Small intestine (tissue), 7 donors: ENCODE results near the gene SLFN13. TPM values are rescaled to one million over a fixed set of nuclear protein-coding genes. Genes with fewer than 3 reads are reported as not detected.

ENCODE experiments used
- DNase-seq, 2 donors: peaks; one replicate each; pipeline versions ENCODE4 v3.0.0 to v3.0.0-alpha.2; 2013
- FAIRE-seq: peaks from 2 replicates; lab custom pipeline; 2012; peaks lifted over from hg19 to GRCh38; lab: Jason Lieb, UNC
- H3K27ac ChIP-seq, 3 donors: one replicate each; pipeline ENCODE4 v1.5.1; 2013; ENCODE audit warnings: low read length in 2 of 3, mild to moderate bottlenecking in 2 of 3, control low read depth in 1 of 3, inconsistent platforms in 1 of 3, low read depth in 1 of 3, moderate library complexity in 1 of 3
- H3K27me3 ChIP-seq, 3 donors: one replicate each; pipeline ENCODE4 v1.6.1; 2013; ENCODE audit warnings: low read length in 3 of 3, inconsistent platforms in 1 of 3; ENCODE audit not compliant: control insufficient read depth in 3 of 3, insufficient read depth in 3 of 3
- H3K36me3 ChIP-seq, 3 donors: one replicate each; pipeline ENCODE4 v1.6.1; 2013; ENCODE audit warnings: low read length in 3 of 3, inconsistent platforms in 1 of 3, low read depth in 1 of 3, mild to moderate bottlenecking in 1 of 3, moderate library complexity in 1 of 3; ENCODE audit not compliant: control insufficient read depth in 3 of 3, insufficient read depth in 2 of 3
- H3K4me1 ChIP-seq, 3 donors: one replicate each; pipeline ENCODE4 v1.6.1; 2013; ENCODE audit warnings: low read length in 2 of 3, inconsistent platforms in 1 of 3, low read depth in 1 of 3, mild to moderate bottlenecking in 1 of 3, moderate library complexity in 1 of 3; ENCODE audit not compliant: control insufficient read depth in 3 of 3, insufficient read depth in 2 of 3
- H3K4me3 ChIP-seq, 3 donors: one replicate each; pipeline ENCODE4 v1.5.1; 2013; ENCODE audit warnings: low read length in 3 of 3, control low read depth in 1 of 3, inconsistent platforms in 1 of 3, low read depth in 1 of 3, mild to moderate bottlenecking in 1 of 3, moderate library complexity in 1 of 3
- H3K9me3 ChIP-seq, 2 donors: one replicate each; pipeline ENCODE4 v1.6.1; 2013; ENCODE audit warnings: low read depth in 1 of 2, low read length in 1 of 2; ENCODE audit not compliant: control insufficient read depth in 2 of 2, insufficient read depth in 1 of 2
- WGBS, 3 donors: extraction: QIAGEN DNeasy Blood & Tissue Kit; methylation state at CpG; one replicate each; pipeline ENCODE4 v1.1.7; 2013; 5-methylcytosine and 5-hydroxymethylcytosine counted together
- polyA plus RNA-seq, 4 donors: library from polyadenylated mRNA; stranded (reverse) in 3 of 4; unstranded in 1 of 4; fragments of 200-250 nt in 3 of 4; fragments of 120-200 nt in 1 of 4; gene quantifications; one replicate each; pipeline versions ENCODE4 v1.2.1 to v1.2.3, GENCODE V29; 2013
- donor health status: healthy with polysubstance abuse.
- donor health status: control.
- donor health status: control.
- donor health status: Bipolar disorder and iron deficiency.
- donor health status: healthy.

The SLFN13 gene
- polyA plus RNA-seq, 4 donors = 0.67 to 2.4 (median 1.1) TPM

GRCh38 chr17:35453171-35453570 is 4.6 kb upstream of the SLFN13 start:
- no peak for FAIRE-seq
- H3K27me3 ChIP-seq = peaks cover 0 to 31% (median 2%) of the 10 kb centered on the region in 3 donors
- peaks cover 0 to 3% (median 0%) of the 10 kb centered on the region in 3 donors for H3K4me1 ChIP-seq
- H3K4me3 ChIP-seq = no peak overlapping the region
- no peak overlapping the region for H3K27ac ChIP-seq
- no peak for DNase-seq
- WGBS, 3 donors = 19 to 41% (median 24%) methylated on average over 1 of the region's 1 CpG
- H3K36me3 ChIP-seq = no peaks in the 10 kb centered on the region
- peaks cover 0 to 3% of the 10 kb centered on the region in 2 donors for H3K9me3 ChIP-seq

- DNase-seq = peak in 1 of 2 donors; percentile 26
Observed at GRCh38 chr17:35449371-35449931, 885 bp upstream of the SLFN13 start.

GRCh38 chr17:35448899-35449227 is 297 bp upstream of the SLFN13 start:
- H3K27ac ChIP-seq = peak overlapping the region in 1 of 3 donors; percentile 60
- H3K27me3 ChIP-seq = peaks cover 0 to 35% (median 2%) of the 10 kb centered on the region in 3 donors
- peak overlapping the region in 1 of 3 donors; percentile 53 for H3K4me3 ChIP-seq
- H3K36me3 ChIP-seq = no peaks in the 10 kb centered on the region
- WGBS, 3 donors = 22 to 39% (median 35%) methylated on average over 16 of the region's 16 CpGs
- peaks cover 0 to 6% (median 3%) of the 10 kb centered on the region in 3 donors for H3K4me1 ChIP-seq
- peaks cover 0 to 3% of the 10 kb centered on the region in 2 donors for H3K9me3 ChIP-seq
- no peak for DNase-seq
- FAIRE-seq = no peak

More at GRCh38 chr17:35449371-35449931, 885 bp upstream of the SLFN13 start:
- Histone ChIP-seq H3K27me3 (peaks cover 0 to 35% (median 2%) of the 10 kb centered on the region in 3 donors), H3K4me3 (peak overlapping the region in 1 of 3 donors; percentile 1), H3K27ac (peak overlapping the region in 1 of 3 donors; percentile 48), H3K4me1 (peaks cover 0 to 6% (median 3%) of the 10 kb centered on the region in 3 donors), H3K36me3 (no peaks in the 10 kb centered on the region), H3K9me3 (peaks cover 0 to 3% of the 10 kb centered on the region in 2 donors)
- WGBS, 3 donors = 20 to 37% (median 21%) methylated on average over 36 of the region's 36 CpGs
- no peak for FAIRE-seq

- FAIRE-seq (no peak), DNase-seq (peak; percentile 1 to 10)
- Histone ChIP-seq H3K4me3 (peak overlapping the region in 2 of 3 donors; percentile 46 to 53), H3K9me3 (peaks cover 0 to 3% of the 10 kb centered on the region in 2 donors), H3K27ac (peak overlapping the region in 1 of 3 donors; percentile 45), H3K27me3 (peaks cover 0 to 35% (median 2%) of the 10 kb centered on the region in 3 donors), H3K36me3 (no peaks in the 10 kb centered on the region), H3K4me1 (peaks cover 0 to 6% (median 3%) of the 10 kb centered on the region in 3 donors)
- 42 to 52% (median 47%) methylated on average over 3 of the region's 3 CpGs for WGBS, 3 donors
Observed at GRCh38 chr17:35447499-35447898, 1.1 kb downstream of the SLFN13 start.

GRCh38 chr17:35438433-35438832 is 10.1 kb downstream of the SLFN13 start:
- Histone ChIP-seq H3K36me3 (no peaks in the 10 kb centered on the region), H3K27ac (no peak overlapping the region), H3K4me3 (no peak overlapping the region), H3K9me3 (no peaks in the 10 kb centered on the region), H3K27me3 (no peaks in the 10 kb centered on the region), H3K4me1 (peaks cover 0 to 6% (median 0%) of the 10 kb centered on the region in 3 donors)
- no peak for DNase-seq
- no peak for FAIRE-seq

GRCh38 chr17:35433075-35433894 is 15.3 kb downstream of the SLFN13 start:
- WGBS, 3 donors = 17 to 26% (median 23%) methylated on average over 19 of the region's 19 CpGs
- DNase-seq (peak; percentile 74 to 87), FAIRE-seq (no peak)
- H3K27ac ChIP-seq = peak overlapping the region; percentile 47 to 84 (median 69)
- H3K36me3 ChIP-seq = no peaks in the 10 kb centered on the region
- peaks cover 0 to 11% (median 2%) of the 10 kb centered on the region in 3 donors for H3K4me1 ChIP-seq
- H3K9me3 ChIP-seq = no peaks in the 10 kb centered on the region
- peak overlapping the region in 2 of 3 donors; percentile 50 to 66 for H3K4me3 ChIP-seq
- H3K27me3 ChIP-seq = no peaks in the 10 kb centered on the region

- Histone ChIP-seq H3K27ac (peak within 1 kb of the TSS; percentile 47 to 84 (median 69)), H3K27me3 (no peaks in the 10 kb centered on the region), H3K36me3 (no peaks in the 10 kb centered on the region), H3K4me1 (peaks cover 0 to 11% (median 2%) of the 10 kb centered on the region in 3 donors), H3K9me3 (no peaks in the 10 kb centered on the region), H3K4me3 (peak within 1 kb of the TSS; percentile 4 to 66 (median 50))
- WGBS, 3 donors = 17 to 33% (median 19%) methylated on average over 22 of the region's 22 CpGs
- no peak for FAIRE-seq
- peak; percentile 79 to 90 for DNase-seq
Observed at GRCh38 chr17:35432176-35433074, 16.1 kb downstream of the SLFN13 start, which contains the start of gene SLFN12. SLFN12 (minus strand) TSS chr17:35432500; CDS start chr17:35423028, 9,472 bp downstream.
